ENCODE data around the gene TSPAN11. TPM values are rescaled to one million over a fixed set of nuclear protein-coding genes. Genes with fewer than 3 reads are reported as not detected.

The TSPAN11 gene
- total RNA-seq, 1 donor from 2014 or later = 17.5 TPM

DNA sequence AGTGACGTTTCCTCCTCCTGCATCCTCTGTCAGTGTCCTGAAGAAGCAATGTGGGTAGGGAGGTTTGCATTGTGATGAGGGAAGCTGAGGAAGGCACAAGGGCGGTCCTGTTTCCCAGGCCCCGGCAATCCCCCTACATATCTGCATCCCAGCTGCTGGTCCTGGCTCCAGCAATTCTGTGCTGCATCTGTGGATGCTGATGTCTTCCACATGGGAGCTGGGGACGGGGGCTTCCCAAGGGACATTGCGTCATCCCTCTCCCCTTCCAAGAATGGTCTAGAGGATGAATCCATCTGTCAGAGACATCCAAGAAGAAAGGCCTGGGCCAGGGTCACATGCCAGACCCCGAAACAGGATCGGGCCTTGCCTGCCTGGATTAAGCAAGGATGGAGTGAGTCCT is 52.1 kb downstream of the TSPAN11 start:
- Mint-ChIP-seq H3K36me3 (ENCODE audit: insufficient read depth) (no peaks in the 10 kb centered on the region), H3K27me3 (peaks cover 5% of the 10 kb centered on the region), H3K4me3 (ENCODE audit: low read depth) (no peak overlapping the region), H3K4me1 (ENCODE audit: low read depth) (no peaks in the 10 kb centered on the region), H3K27ac (no peak overlapping the region), H3K9me3 (ENCODE audit: low read depth) (no peaks in the 10 kb centered on the region)
- no peak for DNase-seq (ENCODE audit: low spot score, unreplicated experiment)
- TF ChIP-seq, protein P1, sequence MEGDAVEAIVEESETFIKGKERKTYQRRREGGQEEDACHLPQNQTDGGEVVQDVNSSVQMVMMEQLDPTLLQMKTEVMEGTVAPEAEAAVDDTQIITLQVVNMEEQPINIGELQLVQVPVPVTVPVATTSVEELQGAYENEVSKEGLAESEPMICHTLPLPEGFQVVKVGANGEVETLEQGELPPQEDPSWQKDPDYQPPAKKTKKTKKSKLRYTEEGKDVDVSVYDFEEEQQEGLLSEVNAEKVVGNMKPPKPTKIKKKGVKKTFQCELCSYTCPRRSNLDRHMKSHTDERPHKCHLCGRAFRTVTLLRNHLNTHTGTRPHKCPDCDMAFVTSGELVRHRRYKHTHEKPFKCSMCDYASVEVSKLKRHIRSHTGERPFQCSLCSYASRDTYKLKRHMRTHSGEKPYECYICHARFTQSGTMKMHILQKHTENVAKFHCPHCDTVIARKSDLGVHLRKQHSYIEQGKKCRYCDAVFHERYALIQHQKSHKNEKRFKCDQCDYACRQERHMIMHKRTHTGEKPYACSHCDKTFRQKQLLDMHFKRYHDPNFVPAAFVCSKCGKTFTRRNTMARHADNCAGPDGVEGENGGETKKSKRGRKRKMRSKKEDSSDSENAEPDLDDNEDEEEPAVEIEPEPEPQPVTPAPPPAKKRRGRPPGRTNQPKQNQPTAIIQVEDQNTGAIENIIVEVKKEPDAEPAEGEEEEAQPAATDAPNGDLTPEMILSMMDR (IDR thresholded peaks at IDR 0.05; ENCODE audit: unreplicated experiment) = no peak

DNA sequence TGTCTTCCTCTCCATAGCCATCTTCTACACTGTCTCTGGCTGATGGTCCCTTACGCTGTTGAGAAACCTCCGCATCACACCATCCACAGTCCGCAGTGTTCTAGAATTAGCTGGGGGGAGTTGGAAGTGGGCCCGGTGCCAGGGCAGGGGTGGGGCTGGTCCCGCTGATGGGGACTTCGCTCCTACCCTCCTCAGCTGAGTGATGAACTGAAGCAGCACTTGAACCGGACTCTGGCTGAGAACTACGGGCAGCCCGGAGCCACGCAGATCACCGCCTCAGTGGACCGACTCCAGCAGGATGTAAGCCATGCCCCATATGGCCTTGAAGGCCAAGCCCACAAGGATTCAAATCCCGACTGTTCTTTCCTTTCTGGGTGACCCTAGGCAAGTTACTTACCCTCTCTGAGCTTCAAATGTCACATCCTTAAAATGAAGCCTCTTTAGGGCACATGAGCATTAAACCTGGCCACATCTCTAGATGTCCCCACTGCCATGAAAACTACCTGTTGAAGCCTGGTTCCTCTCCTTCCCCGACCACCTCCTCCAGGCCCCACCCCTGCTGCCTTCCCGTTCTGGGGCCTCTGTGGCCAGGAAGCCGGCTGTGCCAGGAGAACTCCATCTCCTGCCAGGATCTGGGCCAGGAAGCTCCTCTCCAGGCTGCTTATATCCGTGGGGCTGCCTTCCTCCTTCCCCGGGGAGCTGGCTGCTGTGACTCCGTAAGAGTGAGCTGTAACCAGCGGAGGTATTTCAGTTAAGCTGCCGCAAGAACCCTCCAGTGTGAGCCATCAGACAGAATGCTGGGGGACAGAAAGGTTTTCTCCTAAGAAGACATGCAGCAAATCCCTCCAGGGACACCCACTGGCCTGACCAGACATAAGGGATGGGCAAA is 53.1 kb downstream of the TSPAN11 start:
- no peak for DNase-seq (ENCODE audit: low spot score, unreplicated experiment)
- Mint-ChIP-seq H3K36me3 (ENCODE audit: insufficient read depth) (no peaks in the 10 kb centered on the region), H3K27ac (peak overlapping the region; percentile 42), H3K9me3 (ENCODE audit: low read depth) (no peaks in the 10 kb centered on the region), H3K4me1 (ENCODE audit: low read depth) (no peaks in the 10 kb centered on the region), H3K4me3 (ENCODE audit: low read depth) (no peak overlapping the region), H3K27me3 (peaks cover 4% of the 10 kb centered on the region)
- TF ChIP-seq, protein P1 (IDR thresholded peaks at IDR 0.05; ENCODE audit: unreplicated experiment) = no peak

DNA sequence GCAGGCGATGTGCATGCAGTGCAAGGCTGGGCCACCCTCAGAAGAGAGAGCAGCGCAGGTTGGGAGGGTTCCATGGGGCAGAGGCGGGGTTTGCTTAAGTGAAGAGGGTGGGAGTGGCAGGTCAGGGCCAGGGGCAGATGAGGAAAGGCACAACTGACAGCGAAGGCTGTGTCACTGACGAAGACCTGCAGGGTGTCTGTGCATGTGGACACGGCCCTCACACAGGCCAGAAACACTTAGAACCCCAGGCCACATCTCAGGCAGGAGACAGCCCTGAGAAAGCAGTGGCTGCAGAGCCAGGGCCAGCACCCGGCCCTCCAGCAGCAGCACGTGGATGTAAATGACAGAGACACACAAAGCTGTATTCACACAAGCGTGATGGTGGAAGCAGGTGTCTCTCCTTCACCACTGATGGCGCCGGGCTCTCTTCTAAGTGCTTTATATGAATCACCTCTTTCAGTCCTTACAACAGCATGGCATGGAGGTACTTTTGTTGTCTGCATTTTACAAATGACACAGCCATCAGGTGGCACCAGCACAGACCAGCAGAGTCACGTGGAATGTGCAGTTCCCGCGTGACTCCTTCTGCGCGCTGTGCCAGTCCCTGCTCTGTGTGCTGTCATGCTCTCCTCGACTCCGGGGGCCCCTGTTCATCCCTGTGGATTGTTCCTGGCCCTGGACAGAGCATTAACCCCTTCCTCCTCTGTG is 54.6 kb downstream of the TSPAN11 start:
- Mint-ChIP-seq H3K36me3 (ENCODE audit: insufficient read depth) (no peaks in the 10 kb centered on the region), H3K27ac (no peak overlapping the region), H3K4me1 (ENCODE audit: low read depth) (no peaks in the 10 kb centered on the region), H3K4me3 (ENCODE audit: low read depth) (no peak overlapping the region), H3K9me3 (ENCODE audit: low read depth) (no peaks in the 10 kb centered on the region), H3K27me3 (peaks cover 2% of the 10 kb centered on the region)
- no peak for DNase-seq (ENCODE audit: low spot score, unreplicated experiment)
- TF ChIP-seq, protein P1 (IDR thresholded peaks at IDR 0.05; ENCODE audit: unreplicated experiment) = no peak

DNA sequence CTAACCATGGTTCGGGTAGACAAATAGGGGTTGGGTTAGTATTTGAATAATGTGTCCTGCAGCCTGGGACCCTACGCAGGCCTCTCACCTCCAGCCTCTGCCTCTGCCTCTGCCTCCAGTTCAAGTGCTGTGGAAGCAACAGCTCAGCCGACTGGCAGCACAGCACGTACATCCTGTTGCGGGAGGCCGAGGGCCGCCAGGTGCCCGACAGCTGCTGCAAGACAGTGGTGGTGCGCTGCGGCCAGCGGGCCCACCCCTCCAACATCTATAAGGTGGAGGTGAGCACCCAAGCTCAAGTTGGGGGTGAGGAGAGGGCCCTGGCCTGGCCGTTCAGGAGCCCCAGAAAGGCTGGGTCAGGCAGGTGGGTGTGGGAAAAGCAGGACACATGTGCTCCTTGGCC is 55.9 kb downstream of the TSPAN11 start:
- H3K4me3 Mint-ChIP-seq (ENCODE audit: low read depth) = no peak overlapping the region
- H3K36me3 Mint-ChIP-seq (ENCODE audit: insufficient read depth) = no peaks in the 10 kb centered on the region
- peaks cover 2% of the 10 kb centered on the region for H3K27me3 Mint-ChIP-seq
- no peak overlapping the region for H3K27ac Mint-ChIP-seq
- H3K9me3 Mint-ChIP-seq (ENCODE audit: low read depth) = no peaks in the 10 kb centered on the region
- TF ChIP-seq, protein P1 (IDR thresholded peaks at IDR 0.05; ENCODE audit: unreplicated experiment) = no peak
- H3K4me1 Mint-ChIP-seq (ENCODE audit: low read depth) = no peaks in the 10 kb centered on the region
- no peak for DNase-seq (ENCODE audit: low spot score, unreplicated experiment)

DNA sequence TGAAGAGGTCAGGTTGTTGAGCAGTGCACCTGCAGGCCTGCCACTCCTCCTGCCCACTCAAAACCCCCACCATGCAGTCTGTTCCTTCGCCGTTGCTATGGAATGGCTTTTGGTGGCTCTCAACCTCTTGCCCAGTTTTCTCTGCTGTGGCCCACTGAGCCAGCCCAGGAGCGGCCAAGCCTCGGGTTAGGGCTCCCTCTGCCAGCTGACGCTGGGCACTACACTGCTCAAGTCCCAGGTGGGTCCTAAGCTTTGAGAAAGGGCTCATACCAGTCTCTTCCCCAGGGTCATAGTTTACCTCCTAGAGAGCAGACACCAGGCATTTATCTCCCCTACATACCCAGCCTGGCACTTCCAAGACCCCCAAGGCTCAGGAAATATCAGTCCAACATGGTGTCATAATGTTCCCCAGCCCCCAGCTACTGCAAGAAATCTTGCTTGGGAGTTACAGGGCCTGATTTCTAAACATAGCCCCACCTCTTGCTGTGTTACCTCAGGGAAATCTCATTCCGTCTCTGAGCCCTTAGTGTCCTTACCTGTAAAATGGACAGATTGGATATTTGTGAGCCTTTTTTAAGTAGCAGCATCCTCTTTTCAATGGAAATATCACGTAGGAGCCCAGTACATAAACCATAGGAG is 59.4 kb downstream of the TSPAN11 start:
- H3K27ac Mint-ChIP-seq = no peak overlapping the region
- no peak overlapping the region for H3K4me3 Mint-ChIP-seq (ENCODE audit: low read depth)
- TF ChIP-seq, protein P1 (IDR thresholded peaks at IDR 0.05; ENCODE audit: unreplicated experiment) = peak; percentile 90
- peak; percentile 75 for DNase-seq (ENCODE audit: low spot score, unreplicated experiment)
- peaks cover 3% of the 10 kb centered on the region for H3K27me3 Mint-ChIP-seq
- H3K36me3 Mint-ChIP-seq (ENCODE audit: insufficient read depth) = no peaks in the 10 kb centered on the region
- no peaks in the 10 kb centered on the region for H3K9me3 Mint-ChIP-seq (ENCODE audit: low read depth)
- H3K4me1 Mint-ChIP-seq (ENCODE audit: low read depth) = no peaks in the 10 kb centered on the region

Measured in progenitor cell of endocrine pancreas (in vitro differentiated cells).